Activated CD4-positive, alpha-beta memory T cell treated with anti-CD3 and anti-CD28 coated beads, Interleukin-2, amount 10 ng/mL, durations not matched to agents 7 days and 5 days (primary cell): ENCODE results near the gene CYFIP2. TPM values are rescaled to one million over a fixed set of nuclear protein-coding genes. Genes with fewer than 3 reads are reported as not detected.

Source experiments
- CTCF ChIA-PET: fragments of 350-600 bp; sonication (Branson Sonifier 250); formaldehyde crosslinking; loops from one replicate; lab custom pipeline; 2021; ENCODE audit warnings: antibody characterized with exemption, inconsistent platforms; lab: Charles Lee
- POLR2A ChIA-PET: fragments of 350-600 bp; sonication (Branson Sonifier 250); formaldehyde crosslinking; loops from one replicate; lab custom pipeline; 2021; ENCODE audit warnings: antibody characterized with exemption; lab: Charles Lee
- DNase-seq: peaks from one replicate; pipeline ENCODE4 v3.0.0-alpha.2; 2020
- H3K27ac Mint-ChIP-seq: one replicate; pipeline ENCODE4 v1.8.0; 2021; ENCODE audit warnings: mild to moderate bottlenecking, mixed read lengths
- H3K27me3 Mint-ChIP-seq: one replicate; pipeline ENCODE4 v1.8.0; 2021; ENCODE audit warnings: mixed read lengths
- H3K36me3 Mint-ChIP-seq: one replicate; pipeline ENCODE4 v1.8.0; 2021; ENCODE audit warnings: low read depth, mixed read lengths
- H3K4me1 Mint-ChIP-seq: one replicate; pipeline ENCODE4 v1.8.0; 2021; ENCODE audit warnings: mixed read lengths
- H3K4me3 Mint-ChIP-seq: one replicate; pipeline ENCODE4 v1.8.0; 2021; ENCODE audit warnings: mild to moderate bottlenecking, mixed read lengths
- H3K9me3 Mint-ChIP-seq: one replicate; pipeline ENCODE4 v1.8.0; 2021; ENCODE audit warnings: mixed read lengths
- total RNA-seq, 2 experiments: library from RNA; stranded (reverse); gene quantifications; one replicate each; pipeline ENCODE4 v1.2.3, GENCODE V29; 2021

CYFIP2 gene
- 100 to 1,000 TPM; 337 to 354 TPM for total RNA-seq

DNA sequence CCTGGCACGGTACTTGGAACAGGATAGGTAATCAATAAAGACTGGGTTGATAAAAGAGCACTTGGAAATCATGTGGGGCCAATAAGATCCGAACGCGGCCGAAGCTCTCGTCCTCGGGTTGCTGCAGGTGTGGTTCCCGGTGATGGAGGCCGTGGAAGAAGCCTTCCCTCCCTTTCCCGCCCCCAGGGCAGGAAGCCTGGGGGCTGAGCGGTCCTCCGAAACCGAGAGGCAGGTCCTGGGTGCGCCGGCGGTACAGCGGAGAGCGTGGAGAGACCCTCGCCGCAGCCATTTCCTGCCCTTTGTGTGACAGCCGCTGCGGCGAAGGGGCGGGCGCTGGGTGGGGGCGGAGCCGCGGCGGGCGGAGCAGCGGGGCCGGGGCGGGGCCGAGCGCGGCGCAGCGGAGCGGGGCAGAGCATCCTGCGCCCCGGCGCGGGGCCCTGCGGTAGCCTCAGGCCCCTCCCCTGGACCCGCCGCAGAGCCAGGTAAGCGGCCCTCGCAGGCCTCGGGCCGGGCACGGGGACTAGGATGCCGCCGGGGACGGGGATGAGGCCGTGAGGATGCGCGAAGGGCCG lies at the start of gene CYFIP2:
TSS of gene CYFIP2 (plus strand) at position 410 of the 572 bp plus-strand sequence. CDS start 19,239 bp downstream, outside the sequence.
- DNase-seq, result peak; percentile 91
- H3K27me3 Mint-ChIP-seq, result no peaks in the 10 kb centered on the region
- H3K4me1 Mint-ChIP-seq, result peaks cover 66% of the 10 kb centered on the region
- peak within 1 kb of the TSS; percentile 98 for H3K4me3 Mint-ChIP-seq
- no peaks in the 10 kb centered on the region for H3K9me3 Mint-ChIP-seq
- H3K27ac Mint-ChIP-seq, result peak within 1 kb of the TSS; percentile 97
- POLR2A ChIA-PET, result interaction anchor here (1.0 to 8.7 kb wide), 14 partner anchors 9 to 123 kb away, joined by 3 to 145 read pairs (median 6); partner anchors contain the start of gene MED7
- peaks cover 37% of the 10 kb centered on the region for H3K36me3 Mint-ChIP-seq
- CTCF ChIA-PET, result interaction anchor here (0.7 to 4.5 kb wide), 4 partner anchors 12 to 117 kb away, joined by 4 to 36 read pairs (median 4); no protein-coding TSS in a partner anchor

DNA sequence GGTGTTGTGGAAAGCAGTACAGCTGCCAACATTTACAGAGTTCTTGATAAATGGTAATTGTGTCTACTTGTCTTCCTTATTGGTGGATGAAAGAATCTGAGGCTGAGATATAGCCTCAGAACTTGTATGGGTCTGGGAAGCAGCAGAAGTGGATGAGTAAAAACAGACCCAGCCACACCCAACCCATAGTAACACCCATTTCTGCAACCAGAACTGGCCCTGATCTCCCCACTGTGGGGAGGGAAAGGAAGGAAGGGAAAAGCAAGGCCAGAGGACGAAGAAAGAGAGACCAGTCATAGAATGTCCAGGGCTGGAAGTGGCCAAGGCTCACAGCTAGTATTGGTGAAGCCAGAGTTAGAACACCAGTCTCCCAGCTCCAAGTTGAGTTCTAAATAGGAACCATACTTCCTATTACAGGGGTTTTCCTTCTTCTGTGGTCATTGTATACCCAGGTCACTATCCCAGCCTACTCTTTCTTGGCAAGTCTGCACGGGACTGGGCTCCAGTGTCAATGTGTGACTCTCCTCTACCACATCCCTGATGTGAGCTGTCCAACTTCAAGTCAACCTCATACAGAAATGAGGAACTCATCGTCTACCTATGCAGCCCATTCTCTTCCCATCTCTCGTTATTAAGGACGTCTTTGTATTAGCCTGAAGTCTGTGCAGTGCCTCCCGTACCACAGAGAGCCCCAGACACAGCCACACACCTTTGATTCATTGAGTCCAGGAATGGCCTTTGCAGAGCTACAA lies 49.4 kb upstream of the CYFIP2 start:
- no peak for DNase-seq
- H3K9me3 Mint-ChIP-seq, result no peaks in the 10 kb centered on the region
- H3K27ac Mint-ChIP-seq, result peak overlapping the region; percentile 90
- H3K27me3 Mint-ChIP-seq, result no peaks in the 10 kb centered on the region
- CTCF ChIA-PET, result interaction anchor here (0.9 to 3.8 kb wide), 9 partner anchors 10 to 67 kb away, joined by 3 to 18 read pairs (median 4); no protein-coding TSS in a partner anchor
- peaks cover 95% of the 10 kb centered on the region for H3K4me1 Mint-ChIP-seq
- H3K36me3 Mint-ChIP-seq, result peaks cover 96% of the 10 kb centered on the region
- POLR2A ChIA-PET, result interaction anchor here (0.8 to 9.6 kb wide), 17 partner anchors 9 to 141 kb away, joined by 3 to 301 read pairs (median 30); partner anchors contain the start of genes CYFIP2, ITK and MED7
- H3K4me3 Mint-ChIP-seq, result peak overlapping the region; percentile 72

DNA sequence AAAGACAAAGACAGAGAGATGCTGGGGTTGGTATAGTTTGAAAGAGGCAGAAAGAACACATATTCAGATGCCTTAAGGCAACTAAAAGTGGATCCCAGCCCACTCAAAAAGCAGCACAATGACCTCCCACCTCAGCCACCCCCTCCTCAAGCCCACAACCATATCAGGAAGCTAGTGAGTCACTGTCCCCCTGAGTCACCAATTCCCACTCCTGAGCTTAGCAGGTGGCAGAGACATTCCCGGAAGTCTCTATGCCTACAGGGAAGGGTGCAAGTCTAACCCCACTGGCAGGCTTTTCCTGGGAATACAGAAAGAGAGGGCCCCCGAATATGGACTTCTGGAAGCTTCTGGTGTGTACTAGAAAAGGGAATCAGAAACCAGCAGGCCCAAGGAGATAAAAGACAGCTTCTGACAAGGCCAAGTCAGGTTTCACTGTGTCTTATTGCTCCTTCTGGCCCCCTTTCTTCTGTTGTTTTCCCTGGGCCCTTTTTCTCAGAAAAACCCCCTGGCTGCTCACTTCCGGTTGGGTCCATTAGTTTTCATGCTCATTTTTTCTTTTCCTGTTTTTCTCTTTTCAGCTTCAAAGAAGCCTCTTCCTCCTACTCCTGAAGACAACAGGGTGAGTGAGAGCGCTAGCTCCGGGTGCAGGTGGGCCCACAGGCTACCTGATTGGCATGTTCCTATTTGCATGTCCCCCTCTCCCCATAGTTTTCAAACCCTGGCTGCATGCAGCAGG lies 48.5 kb upstream of the CYFIP2 start:
- H3K4me1 Mint-ChIP-seq, result peaks cover 95% of the 10 kb centered on the region
- ChIA-PET POLR2A (interaction anchor here (0.9 to 9.6 kb wide), 14 partner anchors 8 to 108 kb away, joined by 3 to 301 read pairs (median 32); partner anchors contain the start of genes CYFIP2, HAVCR2, ITK and MED7), CTCF (interaction anchor here (0.9 to 3.8 kb wide), 11 partner anchors 9 to 193 kb away, joined by 3 to 18 read pairs (median 4); no protein-coding TSS in a partner anchor)
- peak; percentile 45 for DNase-seq
- H3K9me3 Mint-ChIP-seq, result no peaks in the 10 kb centered on the region
- peak overlapping the region; percentile 72 for H3K4me3 Mint-ChIP-seq
- peaks cover 96% of the 10 kb centered on the region for H3K36me3 Mint-ChIP-seq
- peak overlapping the region; percentile 90 for H3K27ac Mint-ChIP-seq
- H3K27me3 Mint-ChIP-seq, result no peaks in the 10 kb centered on the region

GRCh38 chr5:157219491-157220271 lies 46.2 kb upstream of the CYFIP2 start:
- H3K9me3 Mint-ChIP-seq, result no peaks in the 10 kb centered on the region
- H3K4me3 Mint-ChIP-seq, result peak overlapping the region; percentile 19
- ChIA-PET CTCF (interaction anchor here (0.9 to 1.5 kb wide), 2 partner anchors 52 to 64 kb away, joined by 3 to 5 read pairs; no protein-coding TSS in a partner anchor), POLR2A (interaction anchor here (0.9 to 9.6 kb wide), 8 partner anchors 14 to 54 kb away, joined by 3 to 301 read pairs (median 31); partner anchors contain the start of genes CYFIP2 and ITK)
- peak; percentile 36 for DNase-seq
- peak overlapping the region; percentile 90 for H3K27ac Mint-ChIP-seq
- H3K36me3 Mint-ChIP-seq, result peaks cover 93% of the 10 kb centered on the region
- peaks cover 93% of the 10 kb centered on the region for H3K4me1 Mint-ChIP-seq
- no peaks in the 10 kb centered on the region for H3K27me3 Mint-ChIP-seq

- no peaks in the 10 kb centered on the region for H3K9me3 Mint-ChIP-seq
- POLR2A ChIA-PET, result interaction anchor here (0.9 to 2.3 kb wide), 21 partner anchors 14 to 79 kb away, joined by 3 to 14 read pairs (median 5); partner anchors contain the start of gene MED7
- H3K4me3 Mint-ChIP-seq, result peak overlapping the region; percentile 76
- CTCF ChIA-PET, result interaction anchor here (0.7 to 1.8 kb wide), 9 partner anchors 12 to 73 kb away, joined by 3 to 9 read pairs (median 5); no protein-coding TSS in a partner anchor
- H3K4me1 Mint-ChIP-seq, result peaks cover 93% of the 10 kb centered on the region
- peaks cover 94% of the 10 kb centered on the region for H3K36me3 Mint-ChIP-seq
- H3K27ac Mint-ChIP-seq, result peak overlapping the region; percentile 94
- DNase-seq, result no peak
- no peaks in the 10 kb centered on the region for H3K27me3 Mint-ChIP-seq
Observed at GRCh38 chr5:157221959-157222358, 44.0 kb upstream of the CYFIP2 start.

GRCh38 chr5:157222506-157223230 lies 43.3 kb upstream of the CYFIP2 start:
- peaks cover 93% of the 10 kb centered on the region for H3K36me3 Mint-ChIP-seq
- ChIA-PET POLR2A (interaction anchor here (1.0 to 2.3 kb wide), 14 partner anchors 15 to 80 kb away, joined by 3 to 14 read pairs (median 8); partner anchors contain the start of gene MED7), CTCF (interaction anchor here (1.0 to 1.2 kb wide), 3 partner anchors 26 to 73 kb away, joined by 5 read pairs; no protein-coding TSS in a partner anchor)
- peak overlapping the region; percentile 76 for H3K4me3 Mint-ChIP-seq
- DNase-seq, result peak; percentile 76
- peak overlapping the region; percentile 94 for H3K27ac Mint-ChIP-seq
- peaks cover 91% of the 10 kb centered on the region for H3K4me1 Mint-ChIP-seq
- H3K27me3 Mint-ChIP-seq, result no peaks in the 10 kb centered on the region
- H3K9me3 Mint-ChIP-seq, result no peaks in the 10 kb centered on the region

DNA sequence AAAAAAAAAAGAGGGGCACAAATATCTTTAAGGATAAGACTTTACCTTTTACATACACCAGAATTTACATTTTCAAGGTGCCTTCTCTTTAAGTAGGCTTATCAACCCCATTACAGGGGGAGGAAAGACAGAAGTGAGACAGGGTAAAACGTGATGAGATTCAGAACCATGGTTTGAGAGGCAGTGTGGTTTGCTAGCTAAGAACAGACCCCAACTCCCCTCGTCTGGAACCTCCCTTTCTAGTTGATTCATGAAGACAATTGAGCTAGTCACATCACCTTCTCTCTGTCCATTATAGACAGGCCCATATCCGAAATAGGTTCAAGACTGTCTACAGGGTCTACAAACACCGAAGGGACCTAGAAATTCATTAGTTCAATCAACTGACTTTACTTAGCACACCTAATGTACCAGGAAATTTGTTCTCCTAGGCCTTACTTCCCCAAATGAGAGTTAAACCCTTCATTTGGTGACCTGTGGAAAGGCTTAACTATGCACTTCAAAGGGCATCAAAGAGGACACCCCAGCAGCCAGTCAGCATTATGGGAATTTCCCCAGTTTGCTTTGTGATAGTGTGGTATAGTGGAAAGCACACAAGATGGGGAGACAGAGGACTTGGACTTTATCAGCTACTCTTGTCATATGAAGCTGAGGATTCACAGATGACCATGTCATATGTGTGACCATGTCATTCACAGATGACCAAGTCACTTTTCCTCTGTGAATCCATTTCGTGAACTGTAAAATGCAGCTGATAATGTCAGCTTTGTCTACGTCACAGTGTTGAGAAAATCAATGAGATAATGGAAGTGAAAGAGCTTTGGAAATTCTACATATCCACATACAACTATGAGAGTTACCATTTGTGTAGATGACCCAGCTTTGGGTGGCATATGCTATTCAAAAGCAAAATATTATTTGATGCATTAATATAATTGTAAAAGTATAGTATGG lies 40.2 kb upstream of the CYFIP2 start:
- ChIA-PET CTCF (interaction anchor here (0.9 to 4.0 kb wide), 6 partner anchors 9 to 103 kb away, joined by 3 to 27 read pairs (median 4); no protein-coding TSS in a partner anchor), POLR2A (interaction anchor here (0.6 to 3.7 kb wide), 20 partner anchors 9 to 83 kb away, joined by 3 to 34 read pairs (median 5); partner anchors contain the start of genes ITK and MED7)
- Mint-ChIP-seq H3K4me1 (peaks cover 72% of the 10 kb centered on the region), H3K27ac (peak overlapping the region; percentile 69), H3K36me3 (peaks cover 83% of the 10 kb centered on the region), H3K27me3 (no peaks in the 10 kb centered on the region), H3K4me3 (peak overlapping the region; percentile 26), H3K9me3 (no peaks in the 10 kb centered on the region)
- no peak for DNase-seq

GRCh38 chr5:157230610-157231009 lies 35.3 kb upstream of the CYFIP2 start:
- H3K36me3 Mint-ChIP-seq, result peaks cover 84% of the 10 kb centered on the region
- peak overlapping the region; percentile 40 for H3K27ac Mint-ChIP-seq
- H3K27me3 Mint-ChIP-seq, result no peaks in the 10 kb centered on the region
- ChIA-PET CTCF (interaction anchor here (0.8 to 1.9 kb wide), 2 partner anchors 27 to 82 kb away, joined by 3 to 6 read pairs; no protein-coding TSS in a partner anchor), POLR2A (interaction anchor here (1.5 to 2.3 kb wide), 2 partner anchors 13 to 23 kb away, joined by 5 to 6 read pairs; no protein-coding TSS in a partner anchor)
- no peaks in the 10 kb centered on the region for H3K9me3 Mint-ChIP-seq
- DNase-seq, result no peak
- H3K4me1 Mint-ChIP-seq, result peaks cover 57% of the 10 kb centered on the region
- H3K4me3 Mint-ChIP-seq, result no peak overlapping the region

DNA sequence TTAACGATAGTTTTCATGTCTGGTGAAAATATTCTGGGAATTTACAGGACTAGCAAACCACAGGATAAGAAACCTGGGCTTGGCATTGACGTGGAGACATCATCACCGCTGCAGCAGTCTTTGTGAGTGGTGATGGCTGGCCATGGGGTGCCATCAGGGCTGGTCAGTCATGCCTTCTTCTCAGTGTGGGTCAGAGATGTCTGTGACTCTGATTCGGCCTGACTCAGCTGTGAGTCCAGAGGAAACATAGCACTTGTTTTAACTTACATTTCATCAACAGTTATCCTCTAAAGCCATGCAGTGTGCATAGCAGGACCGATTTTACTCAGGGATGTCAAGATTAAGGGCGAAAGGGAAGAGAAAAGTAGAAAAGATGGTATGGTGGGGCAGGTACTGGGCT lies 33.2 kb upstream of the CYFIP2 start:
- POLR2A ChIA-PET, result interaction anchor here (0.9 kb wide), 2 partner anchors 9 to 16 kb away, joined by 3 to 4 read pairs; no protein-coding TSS in a partner anchor
- H3K4me1 Mint-ChIP-seq, result peaks cover 38% of the 10 kb centered on the region

DNA sequence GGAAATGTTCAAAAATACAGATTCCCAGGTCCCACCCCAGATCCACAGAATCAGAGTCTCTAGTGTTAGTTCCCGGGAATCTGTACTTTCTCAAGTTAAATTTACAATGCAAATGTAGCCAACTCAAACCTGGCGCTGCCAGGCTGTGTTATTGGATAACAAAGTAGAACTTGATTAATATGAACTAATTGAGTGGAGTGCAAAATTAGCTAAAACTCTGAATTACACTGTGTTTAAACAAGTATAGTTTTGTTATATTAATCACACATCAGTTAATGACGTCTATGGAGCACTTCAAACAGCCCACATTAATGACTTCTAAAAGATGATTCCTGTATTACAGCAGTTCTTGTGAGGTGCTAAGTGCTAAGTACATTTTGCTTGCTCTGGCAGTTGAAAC lies 32.4 kb upstream of the CYFIP2 start:
- Mint-ChIP-seq H3K27me3 (no peaks in the 10 kb centered on the region), H3K4me3 (no peak overlapping the region), H3K27ac (no peak overlapping the region), H3K4me1 (peaks cover 38% of the 10 kb centered on the region), H3K9me3 (no peaks in the 10 kb centered on the region), H3K36me3 (peaks cover 86% of the 10 kb centered on the region)
- no peak for DNase-seq
- ChIA-PET POLR2A (interaction anchor here (1.0 to 1.6 kb wide), 3 partner anchors 10 to 38 kb away, joined by 3 to 4 read pairs (median 3); no protein-coding TSS in a partner anchor), CTCF (no interaction called here)

More for the DNA sequence above, 33.2 kb upstream of the CYFIP2 start:
- H3K27me3 Mint-ChIP-seq, result no peaks in the 10 kb centered on the region
- DNase-seq, result no peak
- CTCF ChIA-PET, result interaction anchor here (1.9 kb wide), 1 partner anchor 84 kb away, joined by 6 read pairs; no protein-coding TSS in a partner anchor
- peak overlapping the region; percentile 28 for H3K27ac Mint-ChIP-seq
- H3K9me3 Mint-ChIP-seq, result no peaks in the 10 kb centered on the region
- peaks cover 82% of the 10 kb centered on the region for H3K36me3 Mint-ChIP-seq
- H3K4me3 Mint-ChIP-seq, result no peak overlapping the region
